Measurements from ENCODE around the gene PDZD2. TPM values are rescaled to one million over a fixed set of nuclear protein-coding genes. Genes with fewer than 3 reads are reported as not detected.

Gene PDZD2
- polyA plus RNA-seq, 3 donors = 2.5 to 38.9 (median 12.0) TPM

DNA sequence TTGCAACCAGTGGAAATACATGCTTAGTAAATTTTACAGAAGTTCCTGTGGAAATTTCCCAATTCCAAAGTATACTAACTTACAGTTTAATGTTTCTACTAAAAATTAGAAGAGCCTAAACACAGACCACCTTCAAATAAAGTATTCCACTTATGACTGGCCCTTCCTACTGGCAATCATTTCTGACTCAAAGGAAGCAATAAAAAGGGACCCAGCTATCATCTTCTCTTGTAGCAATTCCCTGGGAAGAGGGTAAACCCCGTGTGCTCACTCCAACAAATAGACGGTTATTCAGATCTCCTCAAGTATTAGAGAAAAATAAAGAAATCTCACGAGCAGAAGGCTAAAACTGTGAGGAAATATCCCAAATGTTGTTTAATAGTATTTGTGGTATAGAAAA is 491.9 kb downstream of the PDZD2 start:
- no peak overlapping the region for H3K27ac ChIP-seq (ENCODE audit: low read depth, low read length)
- 66 to 80% (median 73%) methylated on average over 3 of the region's 3 CpGs for WGBS, 3 donors

GRCh38 chr5:32131604-32132003 is 492.7 kb downstream of the PDZD2 start:
- no peak overlapping the region for H3K27ac ChIP-seq (ENCODE audit: low read depth, low read length)
- 77 to 94% (median 94%) methylated on average over 1 of the region's 1 CpG for WGBS, 3 donors

GRCh38 chr5:32132757-32133156 is 493.8 kb downstream of the PDZD2 start:
- H3K27ac ChIP-seq (ENCODE audit: low read depth, low read length) = no peak overlapping the region

DNA sequence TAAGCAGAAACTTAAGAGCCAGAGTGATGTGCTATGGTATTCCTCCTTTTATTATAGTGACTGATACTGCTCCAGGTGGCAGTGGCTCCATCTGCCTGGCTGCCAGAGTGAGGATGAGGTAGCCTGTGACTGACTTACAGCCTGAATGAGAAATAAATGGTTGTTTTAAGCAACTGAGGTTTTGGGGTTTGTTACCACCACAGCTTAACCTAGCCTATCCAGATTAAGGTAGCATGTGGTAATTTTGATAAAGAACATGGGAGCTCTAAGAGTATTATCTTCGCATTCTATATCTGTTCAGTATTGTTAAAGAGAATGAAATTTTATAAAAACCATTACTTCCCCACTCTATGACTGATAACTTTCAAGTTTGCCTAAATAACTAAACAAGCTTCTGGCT is 496.2 kb downstream of the PDZD2 start:
- H3K27ac ChIP-seq (ENCODE audit: low read depth, low read length) = no peak overlapping the region
- 85 to 100% (median 97%) methylated on average over 1 of the region's 1 CpG for WGBS, 3 donors

DNA sequence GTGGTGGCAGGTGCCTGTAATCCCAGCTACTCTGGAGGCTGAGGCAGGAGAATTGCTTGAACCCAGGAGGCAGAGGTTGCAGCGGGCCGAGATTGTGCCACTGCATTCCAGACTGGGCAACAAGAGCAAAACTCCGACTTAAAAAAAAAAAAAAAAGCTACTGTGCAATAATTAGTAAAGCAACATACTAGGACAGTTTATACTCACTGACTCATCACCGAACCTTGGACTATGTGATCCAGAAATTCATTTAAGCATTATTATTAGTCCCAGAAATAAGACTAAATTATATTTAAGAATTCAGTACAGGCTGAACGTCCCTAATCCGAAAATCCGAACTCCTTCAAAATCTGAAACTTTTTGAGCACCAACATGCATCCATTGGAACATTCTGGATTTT is 497.4 kb downstream of the PDZD2 start:
- H3K27ac ChIP-seq (ENCODE audit: low read depth, low read length) = no peak overlapping the region
- WGBS, 3 donors = 78% methylated on average over 7 of the region's 7 CpGs

DNA sequence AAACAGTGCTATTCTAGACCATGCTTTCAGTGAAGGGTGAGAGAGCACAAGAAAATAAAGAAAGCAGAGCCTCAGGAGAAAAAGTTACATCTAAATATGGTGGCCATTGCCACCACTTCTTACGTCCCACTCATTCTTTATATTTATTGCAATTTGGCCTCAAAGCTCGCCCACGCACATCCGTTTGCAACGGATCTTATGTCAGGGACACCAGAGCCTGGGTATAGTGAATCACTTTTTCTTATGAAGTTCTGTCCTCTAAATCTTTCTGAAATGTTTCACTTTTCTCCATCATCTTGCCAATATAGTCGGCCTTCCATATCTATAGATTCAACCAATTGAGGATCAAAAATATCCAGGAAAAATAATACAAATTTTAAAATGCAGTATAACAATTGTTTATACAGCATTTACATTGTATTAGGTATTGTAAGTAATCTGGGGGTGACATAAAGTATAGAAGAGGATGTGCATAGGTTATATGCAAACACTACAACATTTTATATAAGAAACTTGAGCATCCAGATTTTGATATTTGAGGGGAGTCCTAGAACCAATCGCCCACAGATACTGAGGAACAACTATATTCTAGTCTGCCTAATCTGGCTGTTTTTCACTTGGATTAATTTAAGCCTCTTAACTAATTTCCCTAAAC is 500.0 kb downstream of the PDZD2 start:
- 86 to 91% (median 89%) methylated on average over 7 of the region's 7 CpGs for WGBS, 3 donors
- H3K27ac ChIP-seq (ENCODE audit: low read depth, low read length) = no peak overlapping the region

GRCh38 chr5:32143617-32144377 is 504.9 kb downstream of the PDZD2 start:
- WGBS, 3 donors = 81 to 89% (median 86%) methylated on average over 6 of the region's 6 CpGs
- H3K27ac ChIP-seq (ENCODE audit: low read depth, low read length) = no peak overlapping the region

- H3K27ac ChIP-seq (ENCODE audit: low read depth, low read length) = no peak overlapping the region
- 85 to 93% (median 88%) methylated on average over 5 of the region's 5 CpGs for WGBS, 3 donors
Observed at GRCh38 chr5:32144378-32145207, 505.7 kb downstream of the PDZD2 start.

DNA sequence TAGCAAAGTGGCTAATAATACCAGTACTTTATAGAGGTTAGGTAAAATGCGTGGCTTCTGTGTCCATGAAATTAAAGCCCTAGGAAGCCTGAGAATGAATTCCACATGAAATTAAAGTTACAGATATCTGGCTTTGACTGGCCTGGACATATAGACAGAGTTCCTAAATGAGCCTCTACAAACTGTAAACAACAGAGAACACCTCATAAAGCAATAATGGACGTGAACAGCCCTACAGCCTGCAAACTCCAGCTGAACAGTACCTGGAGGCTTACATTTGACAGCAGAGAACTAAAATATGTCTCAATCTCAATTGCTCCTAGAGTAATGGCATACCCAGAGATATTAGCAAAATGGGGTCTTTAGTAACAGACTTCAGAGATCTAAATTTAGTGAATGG is 506.4 kb downstream of the PDZD2 start:
- WGBS, 3 donors = 61 to 80% (median 65%) methylated on average over 2 of the region's 2 CpGs
- H3K27ac ChIP-seq (ENCODE audit: low read depth, low read length) = no peak overlapping the region

DNA sequence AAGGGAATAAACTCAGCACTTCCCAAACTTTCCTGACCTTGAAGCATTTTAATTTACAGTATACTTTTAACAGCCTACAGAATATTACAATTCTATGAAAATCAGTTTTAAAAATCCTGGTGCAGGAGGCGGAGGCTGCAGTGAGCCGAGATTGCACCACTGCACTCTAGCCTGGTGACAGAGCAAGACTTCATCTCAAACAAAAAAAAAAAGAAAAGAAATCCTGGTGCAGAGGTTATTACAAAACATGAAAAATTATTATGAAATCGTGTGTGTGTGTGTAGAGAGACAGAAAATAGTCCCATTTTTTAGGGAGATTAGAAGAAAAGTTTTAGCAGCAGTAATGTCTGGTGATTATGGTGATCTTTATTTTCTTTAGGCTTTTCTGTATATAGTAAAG is 508.3 kb downstream of the PDZD2 start:
- WGBS, 3 donors = 29 to 44% (median 42%) methylated on average over 3 of the region's 3 CpGs
- no peak overlapping the region for H3K27ac ChIP-seq (ENCODE audit: low read depth, low read length)

- H3K27ac ChIP-seq (ENCODE audit: low read depth, low read length) = no peak overlapping the region
Observed at GRCh38 chr5:32147959-32148358, 509.0 kb downstream of the PDZD2 start.

DNA sequence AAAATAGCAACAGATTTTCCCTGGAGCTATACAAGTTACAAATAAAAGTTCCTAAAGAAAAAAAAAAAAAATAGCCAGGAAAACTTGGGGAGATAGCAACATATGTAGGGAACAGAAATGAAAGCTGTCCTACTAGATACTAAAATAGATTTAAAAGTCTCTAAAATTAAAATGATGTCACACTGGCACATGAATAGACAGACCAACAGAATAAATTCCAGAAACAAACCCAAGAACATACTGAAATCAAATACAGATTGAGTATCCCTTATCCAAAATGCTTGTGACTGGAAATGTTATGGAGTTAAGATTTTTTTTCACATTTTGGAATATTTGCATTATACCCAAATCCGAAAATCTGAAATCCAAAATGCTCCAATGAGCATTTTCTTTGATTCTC is 511.4 kb downstream of the PDZD2 start:
- 84 to 98% (median 87%) methylated on average over 1 of the region's 1 CpG for WGBS, 3 donors
- no peak overlapping the region for H3K27ac ChIP-seq (ENCODE audit: low read depth, low read length)

More at GRCh38 chr5:32147959-32148358, 509.0 kb downstream of the PDZD2 start:
- WGBS, 3 donors = 68 to 91% (median 72%) methylated on average over 4 of the region's 4 CpGs

DNA sequence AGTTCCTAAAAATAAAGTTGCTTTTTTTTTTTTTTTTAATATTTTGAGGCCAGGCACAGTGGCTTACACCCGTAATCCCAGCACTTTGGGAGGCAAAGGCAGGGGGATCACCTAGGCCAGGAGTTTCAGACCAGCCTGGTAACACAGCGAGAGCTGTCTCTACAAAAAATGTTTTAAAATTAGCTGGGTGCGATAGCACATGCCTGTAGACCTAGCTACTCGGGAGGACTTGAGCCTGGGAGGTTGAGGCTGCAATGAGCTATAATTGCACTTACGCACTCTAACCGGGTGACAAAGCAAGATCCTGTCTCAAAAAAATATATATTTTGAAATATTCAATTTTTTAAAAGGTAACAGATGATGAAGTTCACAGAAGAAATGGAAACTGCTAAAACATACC is 512.3 kb downstream of the PDZD2 start:
- 88 to 91% (median 90%) methylated on average over 6 of the region's 6 CpGs for WGBS, 3 donors
- H3K27ac ChIP-seq (ENCODE audit: low read depth, low read length) = no peak overlapping the region

DNA sequence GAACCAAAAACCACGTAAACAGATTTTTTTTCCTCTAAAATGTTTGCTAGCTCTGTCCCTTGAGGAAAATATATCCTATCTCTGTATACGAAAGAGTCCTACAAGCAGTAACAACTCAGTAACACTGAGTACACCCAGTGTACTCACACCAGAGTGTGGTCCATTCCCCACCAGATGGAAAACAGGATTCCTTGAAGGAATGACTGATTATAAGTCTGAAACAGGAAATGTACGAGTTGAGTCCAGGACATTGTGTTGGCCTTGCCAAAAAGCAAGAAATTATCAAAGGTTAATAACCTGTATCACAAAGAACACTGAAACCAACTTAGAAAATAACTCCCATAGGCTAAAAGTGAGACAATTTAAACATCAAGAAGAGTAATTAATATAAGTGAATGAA is 514.8 kb downstream of the PDZD2 start:
- 21 to 63% (median 60%) methylated on average over 3 of the region's 3 CpGs for WGBS, 3 donors
- H3K27ac ChIP-seq (ENCODE audit: low read depth, low read length) = no peak overlapping the region

DNA sequence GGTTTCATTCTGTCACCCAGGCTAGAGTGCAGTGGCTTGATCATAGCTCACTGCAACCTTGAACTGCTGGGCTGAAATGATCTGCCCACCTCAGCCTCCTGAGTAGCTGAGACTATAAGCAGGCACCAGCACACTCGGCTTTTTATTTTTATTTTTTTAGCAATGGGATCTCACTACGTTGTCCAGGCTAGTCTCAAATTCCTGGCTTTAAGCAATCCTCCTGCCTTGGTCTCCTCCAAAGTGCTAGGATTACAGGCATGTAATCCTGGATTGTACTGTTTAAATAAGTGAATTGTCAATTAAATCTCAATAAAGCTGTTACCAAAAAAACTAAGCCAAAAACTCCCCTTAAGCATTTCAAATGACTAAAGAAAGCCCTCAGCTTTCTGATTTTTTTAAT is 516.3 kb downstream of the PDZD2 start:
- WGBS, 3 donors = 89 to 93% (median 92%) methylated on average over 2 of the region's 2 CpGs
- no peak overlapping the region for H3K27ac ChIP-seq (ENCODE audit: low read depth, low read length)

- no peak overlapping the region for H3K27ac ChIP-seq (ENCODE audit: low read depth, low read length)
- 70 to 90% (median 86%) methylated on average over 9 of the region's 9 CpGs for WGBS, 3 donors
Observed at GRCh38 chr5:32156635-32157034, 517.7 kb downstream of the PDZD2 start.

GRCh38 chr5:32157078-32157477 is 518.1 kb downstream of the PDZD2 start:
- 71 to 81% (median 71%) methylated on average over 4 of the region's 4 CpGs for WGBS, 3 donors
- no peak overlapping the region for H3K27ac ChIP-seq (ENCODE audit: low read depth, low read length)

GRCh38 chr5:32158679-32158975 is 519.7 kb downstream of the PDZD2 start:
- H3K27ac ChIP-seq (ENCODE audit: low read depth, low read length) = no peak overlapping the region
- 81 to 90% (median 90%) methylated on average over 2 of the region's 2 CpGs for WGBS, 3 donors

DNA sequence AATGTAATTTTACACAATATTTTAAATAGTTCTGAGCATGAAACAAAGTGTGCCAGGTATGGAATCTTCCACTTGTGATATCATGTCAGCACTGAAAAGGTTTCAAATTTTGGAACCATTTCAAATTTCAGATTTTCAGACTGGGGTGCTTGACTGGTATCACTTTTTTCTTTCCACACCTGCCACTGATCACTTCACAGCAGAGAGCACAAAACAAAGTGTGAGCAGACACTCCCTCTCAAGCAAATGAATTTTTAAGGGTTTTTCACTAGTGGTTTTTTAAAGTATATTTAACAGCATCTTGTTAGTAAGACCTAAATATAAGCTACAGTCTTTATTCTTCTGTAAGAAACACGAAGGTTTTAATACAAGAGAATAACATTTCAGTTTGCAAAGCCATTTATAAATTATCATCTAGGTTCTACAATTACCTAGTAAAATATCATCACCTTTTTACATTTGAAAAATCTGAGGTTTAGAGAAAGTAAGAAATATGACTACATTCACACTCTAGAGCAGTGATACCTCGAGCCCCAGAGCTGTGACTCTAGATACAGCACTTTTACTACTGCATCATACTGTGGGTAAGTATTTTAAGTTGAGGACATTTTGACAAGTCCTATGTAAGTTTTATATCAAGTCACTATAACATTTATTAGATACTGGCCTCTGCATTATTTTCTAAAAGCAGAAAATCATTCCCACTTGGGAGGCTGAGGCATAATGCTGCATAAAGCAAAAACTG is 520.6 kb downstream of the PDZD2 start:
- WGBS, 3 donors = 51 to 81% (median 76%) methylated on average over 2 of the region's 2 CpGs
- H3K27ac ChIP-seq (ENCODE audit: low read depth, low read length) = no peak overlapping the region
